A549 treated with dexamethasone at 1 μM for 4 hours (cell line): ENCODE data around the gene VCX. TPM values are rescaled to one million over a fixed set of nuclear protein-coding genes. Genes with fewer than 3 reads are reported as not detected.

Experiments used
- total RNA-seq: library from RNA; stranded (reverse); fragments of 200-300 nt; extraction: Qiagen RNA extraction; gene quantifications from 5 replicates; pipeline ENCODE4 v1.2.3, GENCODE V29; 2022

VCX gene
- total RNA-seq = 0.13 TPM in 1 of 5 replicates, not detected in the others

DNA sequence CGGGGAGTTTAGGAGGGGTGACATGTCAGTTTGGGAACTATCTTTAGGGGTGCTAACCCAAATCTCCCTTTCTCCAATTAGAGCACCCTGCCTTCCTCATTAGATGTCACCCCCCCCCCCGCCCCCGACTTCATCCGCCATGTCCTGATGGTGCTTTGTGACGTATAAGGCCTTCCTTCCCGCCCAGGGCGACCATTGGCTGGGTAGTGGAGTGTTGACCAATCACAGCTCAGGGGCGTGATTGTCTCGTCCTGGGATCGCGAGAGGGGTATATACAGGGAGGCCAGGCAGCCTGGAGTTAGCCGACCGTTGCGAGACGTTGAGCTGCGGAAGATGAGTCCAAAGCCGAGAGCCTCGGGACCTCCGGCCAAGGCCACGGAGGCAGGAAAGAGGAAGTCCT is at the start of gene VCX:
Gene VCX, plus strand, starts transcription at position 301 of the 400 bp plus-strand sequence. Its CDS starts 33 bp downstream, at position 334.

Other genes with a start within 250 kb of the VCX start
- 10.8 to 14.5 TPM (median 12.9 TPM) in 5 replicates for gene PNPLA4, start 84.2 kb downstream of the VCX start, total RNA-seq